NCI-H2029 (cell line): Measurements from ENCODE around the gene KBTBD6.
"Not testable (repeated sequence)": the region's sequence is repeated elsewhere in the genome, so short reads cannot be mapped to it uniquely, and the experiment has no call there.

Source experiments
- DNase-seq: peaks from one replicate; lab custom pipeline; 2025; lab: John Stamatoyannopoulos, UW

Gene KBTBD6

GRCh38 chr13:41132512-41133152 lies at the start of gene KBTBD6:
KBTBD6 (minus strand) TSS chr13:41132802; CDS start chr13:41132511, 291 bp downstream.
- DNase-seq = peak; percentile 84

DNA sequence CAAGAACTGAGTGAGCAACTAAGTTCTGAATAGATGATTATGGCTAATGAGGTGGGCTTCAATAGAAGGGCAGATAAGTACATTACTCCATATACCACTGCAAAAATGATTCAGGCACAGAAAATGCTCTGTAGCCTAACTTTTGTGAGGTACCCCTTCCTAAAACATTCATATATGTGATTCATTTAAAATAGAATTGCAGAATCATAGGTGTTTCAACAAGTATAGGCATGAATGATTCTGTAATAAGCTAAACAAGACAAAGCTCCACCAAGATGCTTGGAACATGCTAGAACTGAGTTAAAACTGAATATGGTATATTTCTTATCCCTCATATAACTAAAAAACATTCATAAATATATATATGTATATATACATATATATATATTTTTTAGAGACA lies 49.6 kb upstream of the KBTBD6 start:
- DNase-seq = no peak

DNA sequence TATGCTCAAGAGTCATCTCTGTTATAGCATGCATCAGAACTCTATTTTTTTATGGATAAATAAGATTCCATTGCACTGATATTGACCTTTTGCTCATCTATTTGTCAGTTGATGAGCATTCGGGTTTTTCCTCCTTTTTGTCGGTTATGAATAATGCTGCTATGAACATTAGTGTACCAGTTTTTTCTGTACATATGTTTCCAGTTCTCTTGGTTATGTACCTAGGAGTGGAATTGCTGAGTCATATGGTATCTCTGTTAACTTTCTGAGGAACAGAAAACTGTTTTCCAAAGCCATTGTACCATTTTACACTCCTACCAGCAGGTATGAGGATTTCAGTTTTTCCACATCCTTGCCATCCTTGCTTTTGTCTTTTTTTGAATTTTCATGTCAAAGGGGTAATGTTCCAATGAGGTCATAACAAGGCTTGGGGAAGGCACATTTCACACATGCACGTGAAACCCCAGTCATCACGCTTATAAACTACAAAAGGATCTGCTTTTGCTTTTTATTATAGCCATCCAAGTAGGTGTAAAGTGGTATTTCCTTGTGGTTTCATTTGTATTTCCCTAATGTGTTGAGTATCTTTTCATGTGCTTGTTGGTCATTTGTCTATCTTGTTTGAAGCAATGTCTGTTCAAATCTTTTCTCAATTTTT lies 47.1 kb upstream of the KBTBD6 start:
- DNase-seq = no peak

- no peak for DNase-seq
Measured at GRCh38 chr13:41178040-41178439, 45.4 kb upstream of the KBTBD6 start.

GRCh38 chr13:41177616-41178015 lies 45.0 kb upstream of the KBTBD6 start:
- DNase-seq = no peak

DNA sequence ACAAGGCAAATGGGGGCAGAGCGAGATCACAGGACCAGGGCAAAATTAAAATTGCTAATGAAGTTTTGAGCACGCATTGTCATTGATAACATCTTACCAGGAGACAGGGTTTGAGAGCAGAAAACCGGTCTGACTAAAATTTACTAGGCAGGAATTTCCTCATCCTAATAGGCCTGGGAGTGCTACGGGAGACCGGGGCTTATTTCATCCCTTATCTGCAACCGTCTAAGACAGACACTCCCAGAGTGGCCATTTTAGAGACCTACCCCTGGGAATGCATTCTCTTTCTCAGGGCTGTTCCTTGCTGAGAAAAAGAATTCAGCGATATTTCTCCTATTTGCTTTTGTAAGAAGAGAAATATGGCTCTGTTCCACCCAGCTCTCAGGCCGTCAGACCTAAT lies 43.0 kb upstream of the KBTBD6 start:
- DNase-seq = not testable (repeated sequence)

- no peak for DNase-seq
Measured at GRCh38 chr13:41162151-41162550, 29.5 kb upstream of the KBTBD6 start.

DNA sequence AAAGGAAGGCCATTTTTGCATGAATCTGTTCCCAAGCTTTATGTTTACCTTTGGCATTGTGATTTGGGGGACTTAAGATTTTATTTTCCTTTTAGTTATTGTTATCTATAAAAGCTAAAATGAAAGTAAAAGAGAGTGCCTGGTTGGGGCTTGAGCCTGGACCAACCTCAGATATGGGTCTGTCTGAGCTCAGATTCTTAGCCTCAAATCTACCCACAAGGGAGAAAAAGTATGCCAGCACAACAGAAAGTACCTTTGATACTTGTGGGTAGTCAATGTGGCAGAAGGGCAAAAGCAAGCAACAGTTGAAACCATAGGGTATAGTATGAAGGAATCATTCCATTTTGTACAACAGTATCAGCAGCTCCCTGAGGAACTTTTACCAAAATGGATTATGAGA lies 26.6 kb upstream of the KBTBD6 start:
- no peak for DNase-seq

DNA sequence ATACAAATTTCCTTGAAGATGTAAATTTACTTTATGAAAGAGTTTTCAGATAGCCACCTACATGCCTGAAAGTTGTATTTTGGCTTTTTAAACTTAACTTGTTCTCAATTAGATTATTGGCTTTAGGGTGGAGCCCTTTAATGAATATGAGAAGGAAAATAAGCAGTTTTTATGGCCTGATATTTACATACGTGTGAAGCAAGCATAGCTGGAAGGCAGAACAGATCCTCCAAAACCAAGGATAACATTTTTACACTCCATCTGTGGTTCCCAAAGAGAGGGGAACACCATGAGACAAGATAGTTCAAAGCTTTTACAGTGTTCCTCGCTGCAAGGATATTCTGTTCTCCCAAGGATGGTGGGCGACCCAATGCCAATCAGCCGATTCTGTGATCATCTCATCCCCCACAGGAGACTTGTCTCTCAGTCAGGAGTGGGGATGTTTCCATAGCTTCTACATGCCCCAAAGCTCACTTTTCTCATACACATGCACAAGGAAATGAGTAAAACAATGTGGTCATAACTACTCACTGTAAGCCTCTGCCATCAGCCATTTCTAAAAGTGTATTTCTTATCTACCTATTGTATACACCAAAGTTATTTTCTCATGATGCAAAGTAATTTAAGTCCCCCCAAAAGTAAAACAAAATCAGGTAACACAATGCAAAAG lies 24.6 kb upstream of the KBTBD6 start:
- no peak for DNase-seq

DNA sequence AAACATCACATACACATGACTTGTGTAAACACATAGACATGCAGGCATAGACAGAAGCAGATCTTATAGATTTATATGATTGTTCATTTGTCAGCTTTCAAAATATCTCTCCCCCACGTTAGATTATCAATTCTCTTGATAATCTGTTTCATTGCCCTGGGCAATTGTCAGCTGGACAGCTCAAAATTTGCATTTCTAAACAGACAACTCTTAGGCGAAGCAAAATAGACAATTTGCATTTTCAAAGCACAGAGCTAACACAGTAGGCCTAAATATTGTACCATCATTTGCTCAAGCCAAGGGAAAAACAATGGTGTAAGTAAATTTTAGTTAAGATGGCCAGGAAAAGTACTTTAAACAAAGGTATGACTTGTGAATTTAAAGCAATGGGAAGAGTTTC lies 24.0 kb upstream of the KBTBD6 start:
- no peak for DNase-seq

DNA sequence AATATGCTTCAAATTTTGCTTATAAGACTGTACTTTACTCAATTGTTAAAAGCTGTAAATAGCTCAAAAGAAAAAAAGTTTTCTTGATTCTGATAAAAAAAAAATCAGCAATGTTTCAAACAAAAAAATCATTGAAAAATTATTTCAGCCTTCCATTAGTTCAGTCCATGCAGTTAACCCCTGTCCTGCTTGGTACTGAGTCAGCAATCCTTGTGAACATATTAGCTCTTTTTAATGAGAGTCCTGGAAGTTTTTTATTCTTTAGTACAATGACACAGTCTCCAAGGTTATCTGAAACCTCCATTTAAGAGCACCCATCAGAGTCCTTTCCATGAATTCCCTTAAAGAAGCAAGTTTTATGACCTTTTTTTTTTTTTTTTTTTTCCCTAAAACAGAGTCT lies 21.4 kb upstream of the KBTBD6 start:
- no peak for DNase-seq

- no peak for DNase-seq
Measured at GRCh38 chr13:41152005-41152404, 19.4 kb upstream of the KBTBD6 start.

DNA sequence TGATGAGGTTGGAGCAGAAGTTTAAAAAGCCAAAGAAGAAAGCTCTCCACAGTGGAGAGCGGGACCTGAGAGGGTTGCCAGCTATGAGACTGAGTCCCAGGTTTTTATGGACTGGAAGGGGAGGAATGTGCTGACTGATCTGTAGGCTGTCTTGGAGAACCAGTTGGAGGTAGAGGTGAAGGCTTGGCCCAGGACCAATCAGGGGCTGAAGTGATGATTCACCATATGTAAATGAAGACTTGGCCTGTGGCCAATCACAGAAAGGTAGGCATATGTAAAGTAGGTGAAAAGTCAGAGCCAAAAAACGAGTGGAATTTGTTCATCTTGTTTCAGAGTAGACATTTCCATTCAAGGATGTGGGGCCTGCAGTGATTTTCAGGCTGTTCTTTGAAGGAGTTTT lies 17.5 kb upstream of the KBTBD6 start:
- no peak for DNase-seq

- no peak for DNase-seq
Measured at GRCh38 chr13:41148419-41149283, 16.0 kb upstream of the KBTBD6 start.

DNA sequence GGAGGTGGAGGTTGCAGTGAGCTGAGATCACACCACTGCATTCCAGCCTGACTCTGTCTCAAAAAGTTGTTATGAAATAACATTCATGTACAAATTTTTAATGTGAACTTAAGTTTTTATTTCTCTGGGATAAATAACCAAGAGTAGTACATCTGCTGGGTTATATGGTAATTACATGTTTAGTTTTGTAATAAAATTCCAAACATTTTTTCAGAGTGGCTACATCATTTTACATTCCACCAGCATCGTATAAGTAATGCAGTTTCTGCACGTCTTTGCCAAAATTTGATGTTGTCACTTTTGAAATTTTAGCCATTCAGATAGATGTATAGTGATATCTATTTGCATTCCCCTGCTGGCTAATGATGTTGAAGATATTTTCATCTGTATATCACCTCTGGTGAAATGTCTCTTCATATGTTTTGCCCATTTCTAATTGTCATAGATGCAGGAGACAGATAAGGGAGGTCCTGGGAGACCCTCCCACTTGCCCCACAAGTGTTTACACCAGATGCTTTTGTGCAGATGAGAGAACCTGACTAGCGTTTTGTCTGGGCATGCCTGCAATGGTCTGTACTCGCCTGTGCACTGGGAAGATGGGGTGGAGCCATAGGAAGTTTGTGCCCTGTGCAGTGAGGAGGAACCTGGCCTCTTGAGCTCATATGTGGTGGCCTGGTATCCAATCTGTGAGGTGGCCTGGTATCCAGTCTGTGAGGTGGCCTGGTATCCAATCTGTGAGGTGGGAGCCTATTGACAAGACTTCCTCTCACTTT lies 12.7 kb upstream of the KBTBD6 start:
- no peak for DNase-seq

- no peak for DNase-seq
Measured at GRCh38 chr13:41144576-41144975, 12.0 kb upstream of the KBTBD6 start.

DNA sequence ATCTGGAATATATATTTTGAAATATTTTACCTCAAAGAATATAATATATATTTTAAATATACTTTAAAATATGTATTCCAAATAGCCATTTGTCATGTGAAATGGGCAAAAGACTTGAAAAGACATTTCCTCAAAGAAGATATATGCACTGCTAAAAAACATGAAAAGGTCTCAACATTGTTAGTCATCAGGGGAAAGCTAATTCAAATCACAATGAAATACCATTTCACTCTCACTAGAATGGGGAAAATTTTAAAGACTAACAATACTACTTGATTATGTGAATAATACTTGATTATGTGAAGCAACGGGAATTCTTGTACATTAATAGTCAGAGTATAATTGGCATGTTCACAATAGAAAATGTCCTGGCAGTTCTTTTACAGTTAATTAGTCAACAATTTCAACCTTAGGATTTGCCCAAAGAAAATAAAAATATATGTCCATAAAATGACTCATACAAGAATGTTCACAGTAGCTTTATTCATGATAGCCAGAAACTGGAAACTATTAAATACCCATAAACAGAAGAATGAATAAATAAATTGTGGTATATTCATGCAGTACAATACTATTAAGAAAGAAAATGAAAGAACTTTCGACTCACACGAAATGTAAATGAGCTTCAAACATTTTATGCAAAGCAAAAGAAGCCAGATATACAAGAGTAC lies 6.8 kb upstream of the KBTBD6 start:
- no peak for DNase-seq

GRCh38 chr13:41137951-41138350 lies 5.3 kb upstream of the KBTBD6 start:
- no peak for DNase-seq

- no peak for DNase-seq
Measured at GRCh38 chr13:41137241-41137640, 4.6 kb upstream of the KBTBD6 start.

- no peak for DNase-seq
Measured at GRCh38 chr13:41136396-41137031, 3.9 kb upstream of the KBTBD6 start.

DNA sequence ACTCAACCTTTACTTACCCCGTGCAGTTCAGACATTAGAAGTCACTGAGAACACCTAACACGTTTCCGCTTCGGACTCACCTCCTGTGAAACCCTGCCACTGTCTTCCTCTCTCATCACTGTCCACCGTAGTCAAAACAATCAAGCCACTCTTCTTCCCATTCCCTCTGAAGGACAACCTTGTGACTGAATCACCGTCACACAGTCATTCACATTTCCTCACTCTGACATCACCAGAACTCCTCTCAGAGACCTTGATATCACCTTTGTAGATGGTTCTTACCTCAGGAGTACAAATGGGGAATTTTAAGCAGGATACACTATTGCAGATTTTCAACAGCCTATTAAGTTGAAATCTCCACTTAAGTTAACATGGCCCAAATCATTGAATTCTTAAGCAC lies 1.3 kb upstream of the KBTBD6 start:
- no peak for DNase-seq
